HG02840 (cell line): ENCODE results near the gene NDST1.
A peak's percentile ranks its signal among the peaks of the same experiment; 100 is the strongest.

Source experiments
- ATAC-seq: cut with Tn5 transposase; IDR thresholded peaks from one replicate; pipeline ENCODE4 v1.9.1; 2021; ENCODE audit warnings: mild to moderate bottlenecking, moderate library complexity, moderate number of reproducible peaks; ENCODE audit not compliant: unreplicated experiment, low FRiP score

The NDST1 gene

GRCh38 chr5:150540615-150541396 is 32.9 kb downstream of the NDST1 start:
- no peak for ATAC-seq

- ATAC-seq = no peak
Observed at GRCh38 chr5:150541397-150541675, 33.4 kb downstream of the NDST1 start.

GRCh38 chr5:150541895-150542294 is 34.0 kb downstream of the NDST1 start:
- ATAC-seq = no peak

GRCh38 chr5:150542933-150543445 is 35.1 kb downstream of the NDST1 start:
- ATAC-seq = no peak

GRCh38 chr5:150544611-150545219 is 36.8 kb downstream of the NDST1 start:
- peak; percentile 76 for ATAC-seq

GRCh38 chr5:150545246-150545645 is 37.3 kb downstream of the NDST1 start:
- no peak for ATAC-seq

- ATAC-seq = no peak
Observed at GRCh38 chr5:150548123-150548522, 40.2 kb downstream of the NDST1 start.

- no peak for ATAC-seq
Observed at GRCh38 chr5:150549735-150550134, 41.8 kb downstream of the NDST1 start.

GRCh38 chr5:150550286-150550685 is 42.4 kb downstream of the NDST1 start:
- no peak for ATAC-seq

GRCh38 chr5:150551066-150551465 is 43.1 kb downstream of the NDST1 start:
- no peak for ATAC-seq

GRCh38 chr5:150553402-150553801 is 45.5 kb downstream of the NDST1 start:
- ATAC-seq = no peak

GRCh38 chr5:150553911-150554310 is 46.0 kb downstream of the NDST1 start:
- no peak for ATAC-seq

- ATAC-seq = no peak
Observed at GRCh38 chr5:150554857-150555256, 46.9 kb downstream of the NDST1 start.

- no peak for ATAC-seq
Observed at GRCh38 chr5:150556106-150556505, 48.2 kb downstream of the NDST1 start.

- ATAC-seq = no peak
Observed at GRCh38 chr5:150556859-150557508, 49.1 kb downstream of the NDST1 start.

GRCh38 chr5:150557509-150557872 is 49.6 kb downstream of the NDST1 start:
- no peak for ATAC-seq

- no peak for ATAC-seq
Observed at GRCh38 chr5:150558088-150558621, 50.2 kb downstream of the NDST1 start.

- no peak for ATAC-seq
Observed at GRCh38 chr5:150559088-150559487, 51.2 kb downstream of the NDST1 start.

GRCh38 chr5:150559701-150560100 is 51.8 kb downstream of the NDST1 start:
- ATAC-seq = no peak

GRCh38 chr5:150560401-150561191 is 52.7 kb downstream of the NDST1 start:
- ATAC-seq = no peak

- no peak for ATAC-seq
Observed at GRCh38 chr5:150561192-150561512, 53.2 kb downstream of the NDST1 start.
